Activated CD4-positive, alpha-beta T cell treated with anti-CD3 and anti-CD28 coated beads, Interleukin-2, amount 10 ng/mL, durations not matched to agents 7 days and 5 days (primary cell): Measurements from ENCODE around the gene TEX261. TPM values are rescaled to one million over a fixed set of nuclear protein-coding genes. Genes with fewer than 3 reads are reported as not detected.

ENCODE experiments used
- CTCF ChIA-PET: fragments of 350-600 bp; sonication (Branson Sonifier 250); formaldehyde crosslinking; loops from one replicate; lab custom pipeline; 2021; ENCODE audit warnings: antibody characterized with exemption; lab: Charles Lee
- POLR2A ChIA-PET: fragments of 350-600 bp; sonication (Branson Sonifier 250); formaldehyde crosslinking; loops from one replicate; lab custom pipeline; 2021; ENCODE audit warnings: antibody characterized with exemption; lab: Charles Lee
- DNase-seq: peaks from one replicate; pipeline ENCODE4 v3.0.0-alpha.2; 2020
- H3K27ac Mint-ChIP-seq: one replicate; pipeline ENCODE4 v1.8.0; 2021; ENCODE audit warnings: mild to moderate bottlenecking, moderate library complexity, mixed read lengths
- H3K27me3 Mint-ChIP-seq: one replicate; pipeline ENCODE4 v1.8.0; 2021; ENCODE audit warnings: mixed read lengths
- H3K36me3 Mint-ChIP-seq: one replicate; pipeline ENCODE4 v1.8.0; 2021; ENCODE audit warnings: low read depth, mixed read lengths
- H3K4me1 Mint-ChIP-seq: one replicate; pipeline ENCODE4 v1.8.0; 2021; ENCODE audit warnings: mixed read lengths
- H3K4me3 Mint-ChIP-seq: one replicate; pipeline ENCODE4 v1.8.0; 2021; ENCODE audit warnings: mild to moderate bottlenecking, moderate library complexity, mixed read lengths
- H3K9me3 Mint-ChIP-seq: one replicate; pipeline ENCODE4 v1.8.0; 2021; ENCODE audit warnings: mixed read lengths
- total RNA-seq, 2 experiments: library from RNA; stranded (reverse); gene quantifications; one replicate each; pipeline ENCODE4 v1.2.3, GENCODE V29; 2021

TEX261 gene
- total RNA-seq, 2 experiments from 2014 or later: 58.2 to 69.0 TPM

DNA sequence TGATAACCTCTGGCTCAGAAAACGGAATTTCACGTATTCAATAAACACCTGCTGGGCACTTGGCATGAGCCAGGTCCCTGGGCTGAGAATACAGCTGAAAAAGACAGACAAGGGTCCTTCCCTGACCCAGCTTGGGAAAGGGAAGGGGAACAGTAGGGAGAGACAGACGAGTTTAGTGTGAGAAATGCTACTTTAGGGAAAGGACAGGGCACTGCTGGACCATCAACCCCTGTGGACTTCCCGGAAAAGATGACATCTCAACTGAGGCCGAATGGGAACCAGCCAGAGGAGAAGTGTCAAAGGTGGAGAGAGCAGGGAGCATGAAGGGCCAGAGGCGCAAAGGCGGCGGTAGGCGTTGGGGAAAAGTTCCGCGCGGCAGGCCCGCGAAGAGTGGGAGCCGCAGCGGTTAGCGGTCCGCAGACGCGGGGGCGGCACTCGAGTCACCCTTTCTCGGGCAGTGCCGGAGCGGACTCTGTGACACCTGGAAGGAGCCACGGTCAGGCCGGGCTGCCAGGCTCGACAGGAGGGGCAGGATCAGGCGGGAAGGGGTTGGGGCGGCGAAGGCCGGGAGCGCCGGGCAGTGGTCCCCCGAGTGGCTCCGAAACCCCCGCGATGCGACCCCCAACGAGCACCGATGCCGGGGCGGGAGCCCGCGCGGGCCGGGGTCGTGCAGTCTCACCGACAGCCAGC, 519 bp downstream of the TEX261 start:
- Mint-ChIP-seq H3K4me3 (peak overlapping the region; percentile 98), H3K36me3 (peaks cover 15% of the 10 kb centered on the region), H3K9me3 (no peaks in the 10 kb centered on the region), H3K4me1 (peaks cover 35% of the 10 kb centered on the region), H3K27me3 (no peaks in the 10 kb centered on the region), H3K27ac (peak overlapping the region; percentile 96)
- POLR2A ChIA-PET: no interaction called here
- CTCF ChIA-PET: interaction anchor here (0.6 to 1.5 kb wide), 3 partner anchors 8 to 14 kb away, joined by 3 to 6 read pairs (median 3); no protein-coding TSS in a partner anchor
- peak; percentile 35 for DNase-seq

DNA sequence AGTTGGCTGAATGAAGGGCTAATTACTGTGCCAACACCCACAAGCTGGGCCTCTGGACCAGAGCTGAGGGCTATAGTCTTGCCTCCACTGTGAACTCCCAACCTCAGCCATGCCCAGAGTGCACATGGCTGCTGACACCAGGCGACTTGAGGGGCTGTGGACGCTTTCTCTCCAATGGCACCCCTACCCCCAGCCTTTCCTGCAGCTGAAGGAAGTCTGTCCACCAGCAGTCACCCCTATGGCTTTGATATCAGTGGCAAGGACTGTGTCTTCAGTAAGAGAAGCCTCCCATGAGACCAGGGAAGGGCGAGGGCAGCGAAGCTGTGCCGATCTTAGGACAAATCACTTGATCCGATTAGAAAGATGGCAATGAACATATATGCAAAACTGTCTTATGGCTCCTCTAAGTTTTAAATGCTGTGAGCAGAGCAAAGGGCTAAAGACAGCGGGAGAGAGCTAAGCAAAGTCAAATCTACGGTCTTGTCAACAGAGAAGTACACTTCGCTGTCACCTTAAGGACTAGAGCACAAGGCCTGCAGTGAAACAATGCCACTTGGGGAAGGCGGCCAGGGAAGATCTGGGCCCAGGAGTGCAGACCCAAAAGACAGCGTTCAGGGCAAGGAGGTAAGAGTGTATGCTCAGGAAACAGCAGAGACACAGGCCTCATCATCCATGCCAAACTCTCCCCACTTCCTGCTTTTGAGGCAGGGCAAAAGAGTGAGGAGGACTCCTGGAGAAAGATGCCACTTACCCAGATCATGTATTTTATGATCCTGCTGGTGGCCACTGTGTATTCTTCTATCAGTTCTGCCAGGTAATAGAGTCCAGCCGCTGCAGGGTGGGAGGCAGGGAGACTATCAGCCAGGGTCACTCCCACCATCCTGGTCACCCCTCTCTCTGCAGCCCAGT, 1.5 kb downstream of the TEX261 start:
- H3K4me3 Mint-ChIP-seq: peak overlapping the region; percentile 98
- H3K36me3 Mint-ChIP-seq: peaks cover 21% of the 10 kb centered on the region
- no peak for DNase-seq
- H3K27me3 Mint-ChIP-seq: no peaks in the 10 kb centered on the region
- H3K27ac Mint-ChIP-seq: peak overlapping the region; percentile 96
- CTCF ChIA-PET: interaction anchor here (0.6 to 1.7 kb wide), 4 partner anchors 8 to 27 kb away, joined by 3 to 9 read pairs (median 4); partner anchors contain the start of gene ANKRD53
- H3K4me1 Mint-ChIP-seq: peaks cover 29% of the 10 kb centered on the region
- POLR2A ChIA-PET: no interaction called here
- H3K9me3 Mint-ChIP-seq: no peaks in the 10 kb centered on the region

DNA sequence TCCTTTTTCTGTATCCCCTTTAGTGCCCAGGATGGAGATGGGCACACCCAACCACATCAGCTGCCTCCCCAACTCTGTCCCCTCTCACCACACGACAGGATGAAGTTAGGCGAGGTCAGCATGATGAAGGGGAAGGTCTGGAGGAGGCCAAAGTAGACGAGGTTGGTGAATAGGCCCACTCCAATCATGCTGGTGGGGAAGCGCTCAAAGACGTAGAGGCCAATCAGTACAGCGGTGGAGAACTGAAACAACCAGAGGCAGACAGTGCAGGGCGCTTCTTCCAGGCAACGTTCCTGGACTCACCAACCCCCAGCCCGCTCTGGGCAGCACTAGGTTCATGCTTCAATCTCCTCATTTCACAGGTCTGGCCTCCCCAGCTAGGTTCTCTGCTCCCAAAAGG, 2.9 kb downstream of the TEX261 start:
- H3K27ac Mint-ChIP-seq: peak overlapping the region; percentile 31
- DNase-seq: no peak
- H3K36me3 Mint-ChIP-seq: peaks cover 29% of the 10 kb centered on the region
- H3K27me3 Mint-ChIP-seq: no peaks in the 10 kb centered on the region
- CTCF ChIA-PET: interaction anchor here (1.7 kb wide), 1 partner anchor 10 kb away, joined by 9 read pairs; no protein-coding TSS in a partner anchor
- no peaks in the 10 kb centered on the region for H3K9me3 Mint-ChIP-seq
- POLR2A ChIA-PET: no interaction called here
- no peak overlapping the region for H3K4me3 Mint-ChIP-seq
- H3K4me1 Mint-ChIP-seq: peaks cover 29% of the 10 kb centered on the region

DNA sequence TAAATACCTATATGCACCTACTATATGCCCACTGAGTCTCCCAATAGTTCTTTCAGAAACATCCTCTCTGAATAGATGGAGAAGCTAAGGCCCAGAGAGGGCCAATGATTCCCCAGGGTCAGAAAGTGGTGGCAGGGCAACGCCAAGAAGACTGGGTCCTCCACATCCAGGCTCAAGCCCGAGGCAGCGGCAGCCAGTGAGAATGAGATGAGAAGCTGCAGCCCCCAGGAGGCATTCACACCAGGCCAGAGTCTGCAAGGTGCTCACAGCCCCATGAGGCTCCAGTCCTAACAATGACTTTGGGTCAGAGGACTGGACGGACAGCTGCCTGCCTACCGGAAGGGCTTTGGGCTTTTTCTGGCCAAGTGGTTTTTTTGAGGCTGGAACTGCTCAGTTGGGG, 3.5 kb downstream of the TEX261 start:
- H3K4me3 Mint-ChIP-seq: no peak overlapping the region
- H3K9me3 Mint-ChIP-seq: no peaks in the 10 kb centered on the region
- peaks cover 29% of the 10 kb centered on the region for H3K4me1 Mint-ChIP-seq
- H3K36me3 Mint-ChIP-seq: peaks cover 33% of the 10 kb centered on the region
- ChIA-PET CTCF (no interaction called here), POLR2A (no interaction called here)
- no peak overlapping the region for H3K27ac Mint-ChIP-seq
- no peaks in the 10 kb centered on the region for H3K27me3 Mint-ChIP-seq
- no peak for DNase-seq

DNA sequence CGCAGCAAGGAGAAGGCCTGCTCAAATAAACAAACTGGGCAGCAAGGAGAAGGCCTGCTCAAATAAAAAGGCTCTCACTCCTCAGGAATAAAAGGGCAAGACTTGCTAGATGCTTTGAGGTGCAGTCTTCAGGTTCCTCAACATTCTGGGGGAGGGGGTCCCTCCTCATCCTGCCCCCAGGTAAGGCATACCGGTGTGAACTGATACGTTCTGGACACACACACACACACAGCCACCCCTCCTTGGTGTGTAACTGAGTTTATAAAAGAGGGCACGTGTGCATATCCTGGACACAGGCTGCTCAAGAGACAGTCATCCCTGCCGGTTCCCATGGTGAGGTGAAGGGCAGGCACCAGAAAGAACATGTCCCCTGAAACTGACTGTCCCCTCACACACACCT, 4.5 kb downstream of the TEX261 start:
- no peak for DNase-seq
- peaks cover 29% of the 10 kb centered on the region for H3K4me1 Mint-ChIP-seq
- peaks cover 38% of the 10 kb centered on the region for H3K36me3 Mint-ChIP-seq
- CTCF ChIA-PET: interaction anchor here (0.8 kb wide), 1 partner anchor 78 kb away, joined by 3 read pairs; the partner anchor contains the start of gene NAGK
- H3K4me3 Mint-ChIP-seq: no peak overlapping the region
- H3K27me3 Mint-ChIP-seq: no peaks in the 10 kb centered on the region
- POLR2A ChIA-PET: no interaction called here
- H3K9me3 Mint-ChIP-seq: no peaks in the 10 kb centered on the region
- H3K27ac Mint-ChIP-seq: no peak overlapping the region

DNA sequence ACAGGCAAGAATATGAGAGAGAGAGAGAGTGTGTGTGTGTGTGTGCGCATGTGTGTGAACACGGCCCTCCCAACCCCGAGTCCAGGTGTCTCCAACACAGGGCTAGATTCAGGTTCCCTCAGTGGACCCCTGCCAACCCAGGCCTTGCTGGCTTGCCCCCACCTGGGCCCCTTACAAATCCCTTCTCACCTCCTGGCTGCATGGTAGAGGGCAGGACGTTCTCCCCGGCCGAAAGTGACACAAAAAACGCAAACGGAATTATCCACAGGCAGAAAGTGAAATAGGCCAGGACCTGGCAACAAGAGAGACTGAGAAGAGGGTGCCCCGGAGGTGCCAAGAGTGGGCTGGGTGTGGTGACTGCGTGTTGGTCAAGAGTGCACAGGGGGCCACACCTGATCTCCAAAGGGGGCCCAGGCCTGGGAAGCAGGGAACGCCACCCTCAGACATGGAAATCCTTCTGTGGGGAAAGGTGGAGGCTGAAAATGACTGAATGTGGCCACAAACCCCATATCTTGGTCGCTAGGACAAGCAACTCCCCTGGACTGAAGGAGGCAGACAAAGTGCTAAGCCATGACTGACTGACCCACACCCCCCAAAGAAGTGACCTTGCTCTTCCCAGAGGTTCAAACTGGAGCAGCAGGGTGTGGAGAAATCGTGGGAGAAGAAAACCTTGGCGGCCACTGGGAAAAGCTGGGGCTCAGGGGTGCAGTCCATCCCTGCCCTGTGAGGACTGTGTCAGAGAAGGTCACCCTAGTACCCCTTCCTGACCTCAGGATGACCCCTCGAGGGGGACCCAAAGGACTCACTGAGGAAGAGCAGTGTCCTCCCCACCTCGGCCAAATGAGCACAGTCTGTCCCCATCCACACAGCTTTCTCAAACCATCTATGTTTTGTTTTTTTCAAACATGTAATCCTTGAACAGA, 5.7 kb downstream of the TEX261 start:
- Mint-ChIP-seq H3K36me3 (peaks cover 37% of the 10 kb centered on the region), H3K9me3 (no peaks in the 10 kb centered on the region), H3K27ac (no peak overlapping the region), H3K27me3 (no peaks in the 10 kb centered on the region), H3K4me1 (peaks cover 39% of the 10 kb centered on the region), H3K4me3 (no peak overlapping the region)
- ChIA-PET POLR2A (no interaction called here), CTCF (interaction anchor here (0.8 to 1.0 kb wide), 2 partner anchors 12 to 79 kb away, joined by 3 to 4 read pairs; partner anchors contain the start of gene NAGK)
- DNase-seq: no peak

DNA sequence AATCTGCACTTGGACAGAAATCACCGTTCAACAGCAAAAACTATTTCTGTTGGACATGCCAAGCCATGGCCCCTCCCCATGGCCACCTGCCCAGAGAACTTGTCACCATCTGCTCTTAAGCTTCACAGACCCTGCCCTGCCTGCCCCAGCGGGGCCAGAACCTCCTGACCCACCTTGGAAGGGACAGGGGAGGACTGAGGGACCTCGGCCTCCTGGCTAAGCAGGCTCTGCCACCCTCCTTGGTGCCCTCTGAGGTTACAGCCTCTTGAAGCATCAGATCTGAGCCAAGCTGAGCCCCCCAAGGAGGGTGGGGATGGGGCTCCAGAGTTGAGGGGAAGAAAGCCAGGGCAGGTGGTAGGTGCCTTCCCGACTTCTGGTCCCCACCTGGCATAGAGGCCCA, 6.5 kb downstream of the TEX261 start:
- H3K9me3 Mint-ChIP-seq: no peaks in the 10 kb centered on the region
- peaks cover 32% of the 10 kb centered on the region for H3K36me3 Mint-ChIP-seq
- no peak overlapping the region for H3K27ac Mint-ChIP-seq
- ChIA-PET POLR2A (no interaction called here), CTCF (interaction anchor here (0.9 kb wide), 1 partner anchor 13 kb away, joined by 4 read pairs; no protein-coding TSS in a partner anchor)
- no peak overlapping the region for H3K4me3 Mint-ChIP-seq
- H3K27me3 Mint-ChIP-seq: no peaks in the 10 kb centered on the region
- no peak for DNase-seq
- peaks cover 31% of the 10 kb centered on the region for H3K4me1 Mint-ChIP-seq

DNA sequence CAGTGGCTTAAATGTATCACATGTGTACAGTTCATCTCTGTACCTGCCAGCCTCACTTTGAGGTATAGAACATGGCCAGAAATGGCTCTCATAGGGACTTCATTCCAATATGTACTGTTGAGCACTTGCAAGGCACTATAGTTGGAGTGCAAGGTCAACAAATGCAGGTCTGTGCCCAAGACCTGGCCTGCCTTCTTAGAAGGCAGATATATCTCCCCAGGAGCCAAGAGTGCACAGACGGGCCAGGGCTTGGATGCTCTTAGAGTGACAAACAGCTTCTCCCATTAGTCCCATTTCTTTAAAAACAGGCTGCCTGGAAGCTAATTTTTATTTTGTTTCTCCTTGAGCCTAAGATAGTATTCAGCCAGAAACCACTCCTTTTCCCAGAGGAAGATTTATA, 7.3 kb downstream of the TEX261 start:
- no peak for DNase-seq
- no peak overlapping the region for H3K27ac Mint-ChIP-seq
- H3K4me3 Mint-ChIP-seq: no peak overlapping the region
- H3K9me3 Mint-ChIP-seq: no peaks in the 10 kb centered on the region
- H3K27me3 Mint-ChIP-seq: no peaks in the 10 kb centered on the region
- CTCF ChIA-PET: interaction anchor here (0.9 kb wide), 1 partner anchor 14 kb away, joined by 4 read pairs; no protein-coding TSS in a partner anchor
- POLR2A ChIA-PET: no interaction called here
- peaks cover 30% of the 10 kb centered on the region for H3K36me3 Mint-ChIP-seq
- peaks cover 26% of the 10 kb centered on the region for H3K4me1 Mint-ChIP-seq

DNA sequence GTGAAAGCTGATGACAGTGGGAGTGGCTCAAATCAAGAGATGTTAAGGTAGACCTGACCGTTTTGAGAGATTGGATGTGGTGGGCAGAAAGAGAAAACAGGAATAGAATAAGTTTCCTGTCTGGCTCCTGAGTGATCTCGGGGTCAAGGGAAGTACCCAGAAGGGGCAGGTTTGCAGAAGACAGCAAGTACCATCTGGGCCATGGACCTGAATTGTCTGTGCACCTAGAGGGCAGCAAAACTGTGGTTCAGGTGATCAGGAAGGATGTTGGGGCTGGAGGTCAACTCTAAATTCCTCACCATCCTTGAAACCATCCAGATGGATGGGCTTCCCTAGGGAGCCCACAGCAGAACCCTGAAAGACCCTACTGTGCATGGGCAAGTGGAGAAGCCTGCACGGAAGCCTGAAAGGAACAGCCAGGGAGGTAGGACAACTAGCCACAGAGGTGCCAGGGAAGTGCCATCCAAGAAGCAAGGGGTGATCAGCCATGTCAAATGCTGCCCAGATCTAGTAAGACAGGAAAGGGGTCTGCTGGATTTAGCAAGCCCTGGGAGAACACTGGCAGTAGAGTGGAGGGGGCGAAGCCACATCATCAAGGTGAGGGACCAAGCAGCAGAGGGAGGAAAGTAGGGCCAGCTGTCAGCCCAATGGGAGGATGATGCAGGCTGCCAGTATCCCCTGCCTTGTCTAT, 8.0 kb downstream of the TEX261 start:
- POLR2A ChIA-PET: no interaction called here
- peaks cover 22% of the 10 kb centered on the region for H3K4me1 Mint-ChIP-seq
- no peaks in the 10 kb centered on the region for H3K27me3 Mint-ChIP-seq
- CTCF ChIA-PET: interaction anchor here (0.9 kb wide), 2 partner anchors 16 to 22 kb away, joined by 3 read pairs; no protein-coding TSS in a partner anchor
- DNase-seq: no peak
- no peak overlapping the region for H3K4me3 Mint-ChIP-seq
- peaks cover 29% of the 10 kb centered on the region for H3K36me3 Mint-ChIP-seq
- H3K27ac Mint-ChIP-seq: no peak overlapping the region
- no peaks in the 10 kb centered on the region for H3K9me3 Mint-ChIP-seq

DNA sequence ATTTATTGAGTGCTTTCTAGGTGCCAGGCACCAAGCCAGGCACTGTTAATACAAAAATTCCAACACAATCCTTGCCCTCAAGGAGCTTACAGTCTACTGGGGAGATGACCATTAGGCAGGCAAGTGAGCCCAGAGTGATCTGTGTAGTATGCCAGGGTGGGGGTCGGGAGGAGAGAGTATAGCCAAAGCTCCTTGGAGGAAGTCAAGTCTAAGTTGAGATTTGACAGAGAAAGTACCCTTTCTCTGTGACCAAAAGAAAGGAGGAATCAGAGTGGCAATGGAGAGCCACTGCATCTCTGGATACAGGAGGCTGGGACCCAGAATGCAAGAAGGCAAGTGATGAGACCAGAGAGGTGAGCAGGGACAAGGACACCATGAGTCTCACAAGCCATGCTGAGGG, 8.7 kb downstream of the TEX261 start:
- peaks cover 26% of the 10 kb centered on the region for H3K36me3 Mint-ChIP-seq
- no peaks in the 10 kb centered on the region for H3K9me3 Mint-ChIP-seq
- H3K27ac Mint-ChIP-seq: peak overlapping the region; percentile 26
- peaks cover 19% of the 10 kb centered on the region for H3K4me1 Mint-ChIP-seq
- no peak overlapping the region for H3K4me3 Mint-ChIP-seq
- no peak for DNase-seq
- ChIA-PET POLR2A (no interaction called here), CTCF (interaction anchor here (0.7 to 3.1 kb wide), 7 partner anchors 9 to 121 kb away, joined by 3 to 15 read pairs (median 3); partner anchors contain the start of gene TEX261)
- no peaks in the 10 kb centered on the region for H3K27me3 Mint-ChIP-seq

DNA sequence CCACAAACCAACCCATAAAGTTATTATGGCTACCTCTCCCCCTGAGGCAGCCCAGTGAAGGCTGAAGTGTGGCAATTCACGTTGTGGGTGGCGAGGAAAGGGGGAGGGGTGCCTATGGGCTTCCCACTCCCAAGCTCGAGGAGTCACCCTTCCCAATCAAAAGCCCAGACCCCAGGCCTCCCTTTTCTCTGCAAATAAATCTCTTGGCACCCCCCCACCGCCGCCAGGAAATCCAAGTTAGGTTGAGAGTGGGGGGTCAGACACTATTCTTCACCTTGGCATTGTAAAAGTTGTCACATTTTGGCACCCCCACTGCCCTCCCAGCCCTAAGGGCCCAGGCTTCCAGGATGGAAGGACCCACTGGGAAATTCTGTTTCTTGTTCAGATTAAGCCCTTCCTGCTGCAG, 9.4 kb downstream of the TEX261 start:
- Mint-ChIP-seq H3K9me3 (no peaks in the 10 kb centered on the region), H3K27me3 (no peaks in the 10 kb centered on the region)
- no peak for DNase-seq

More for the DNA sequence above, 9.4 kb downstream of the TEX261 start:
- CTCF ChIA-PET: interaction anchor here (0.7 to 3.1 kb wide), 10 partner anchors 7 to 120 kb away, joined by 3 to 16 read pairs (median 5); partner anchors contain the start of gene TEX261
- peaks cover 26% of the 10 kb centered on the region for H3K36me3 Mint-ChIP-seq
- POLR2A ChIA-PET: interaction anchor here (1.0 kb wide), 1 partner anchor 16 kb away, joined by 5 read pairs; no protein-coding TSS in a partner anchor
- H3K4me1 Mint-ChIP-seq: peaks cover 19% of the 10 kb centered on the region
- no peak overlapping the region for H3K27ac Mint-ChIP-seq
- H3K4me3 Mint-ChIP-seq: no peak overlapping the region
